DMS114 treated with DMSO at 0.1 percent for 48 hours (cell line): ENCODE measurements around the gene PLEKHH3.

ENCODE experiments used
- DNase-seq: peaks from one replicate; lab custom pipeline; 2025; ENCODE audit not compliant: unreplicated experiment; lab: John Stamatoyannopoulos, UW

PLEKHH3 gene

DNA sequence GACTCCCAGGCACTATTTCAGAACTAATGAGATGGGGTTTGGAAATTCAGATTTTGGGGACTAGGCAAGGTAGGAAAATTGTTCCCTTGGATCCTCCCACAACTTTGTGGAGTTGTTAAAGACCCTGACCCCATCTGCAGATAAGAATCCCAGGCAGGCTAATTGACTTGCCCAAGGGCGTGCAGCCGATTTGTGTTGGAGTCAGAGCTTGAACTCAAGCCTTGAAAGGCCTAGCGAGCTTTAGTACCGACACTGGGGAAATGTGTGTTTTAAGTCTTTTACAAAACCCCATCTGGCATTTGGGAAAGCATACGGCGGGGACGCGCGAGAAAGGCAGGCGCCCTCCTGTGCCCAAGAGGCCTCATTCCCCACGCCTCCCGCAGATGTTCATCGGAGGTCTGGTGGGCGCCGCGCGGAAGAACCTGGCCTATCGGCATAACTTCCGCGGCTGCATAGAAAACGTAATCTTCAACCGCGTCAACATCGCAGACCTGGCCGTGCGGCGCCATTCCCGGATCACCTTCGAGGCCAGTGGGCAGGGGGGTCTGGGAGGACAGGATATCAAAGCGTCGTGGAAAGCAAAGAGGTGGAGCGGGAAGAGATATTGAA lies 9.8 kb upstream of the PLEKHH3 start:
- no peak for DNase-seq

DNA sequence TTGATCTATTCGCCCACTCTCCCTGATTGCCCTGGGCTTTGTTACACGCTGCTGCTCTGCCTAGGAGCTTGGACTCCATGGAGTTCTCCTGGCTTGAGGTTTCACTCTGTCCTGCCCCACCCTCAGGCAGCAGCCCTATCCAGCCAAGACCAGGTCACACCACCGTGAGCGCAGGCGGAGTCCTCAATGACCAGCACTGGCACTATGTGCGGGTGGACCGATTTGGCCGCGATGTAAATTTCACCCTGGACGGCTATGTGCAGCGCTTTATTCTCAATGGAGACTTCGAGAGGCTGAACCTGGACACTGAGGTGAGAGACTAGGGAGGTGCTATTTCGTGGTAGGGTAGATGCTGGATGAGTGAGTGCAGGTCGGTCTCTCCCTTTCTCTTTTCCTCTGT lies 9.0 kb upstream of the PLEKHH3 start:
- no peak for DNase-seq

GRCh38 chr17:42684929-42685556 lies 8.2 kb upstream of the PLEKHH3 start:
- no peak for DNase-seq

GRCh38 chr17:42683407-42684034 lies 6.7 kb upstream of the PLEKHH3 start:
- DNase-seq: no peak

DNA sequence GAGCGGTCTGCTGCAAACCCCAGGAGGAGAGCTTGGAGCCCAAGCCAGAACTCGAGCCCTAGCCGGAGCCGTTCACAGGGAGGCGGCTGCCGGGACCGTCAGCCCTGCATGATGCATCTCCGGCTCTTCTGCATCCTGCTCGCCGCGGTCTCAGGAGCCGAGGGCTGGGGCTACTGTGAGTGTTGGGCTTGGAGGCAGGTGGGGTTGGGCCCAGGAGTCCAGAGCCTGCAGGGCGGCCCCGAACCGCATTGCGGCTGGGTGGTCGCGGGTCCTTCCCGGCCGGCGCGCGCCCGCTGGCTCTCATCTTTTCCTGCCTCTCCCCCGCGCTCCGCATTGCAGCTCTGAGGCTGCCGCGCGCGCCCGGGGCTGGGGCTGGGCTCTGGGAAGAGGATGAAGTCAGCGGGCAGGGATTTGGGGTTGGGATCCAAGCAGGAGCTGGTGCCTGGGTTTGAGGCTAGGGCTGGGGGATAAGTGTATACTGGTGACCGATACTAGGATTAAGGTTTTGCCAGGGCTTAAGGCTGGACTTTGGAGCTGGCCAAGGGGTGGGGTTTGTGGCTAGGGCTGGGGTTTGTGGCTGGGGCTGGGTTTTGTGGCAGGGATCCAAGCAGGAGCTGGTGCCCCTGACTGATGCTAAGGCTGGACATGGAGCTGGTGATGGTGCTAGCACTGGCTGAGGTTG lies 6.1 kb upstream of the PLEKHH3 start:
- DNase-seq: no peak

- peak; percentile 30 for DNase-seq
Measured at GRCh38 chr17:42681976-42682721, 5.4 kb upstream of the PLEKHH3 start, which contains the start of gene CNTNAP1. CNTNAP1 (plus strand) TSS chr17:42682531; CDS start chr17:42682830, 299 bp downstream.

DNA sequence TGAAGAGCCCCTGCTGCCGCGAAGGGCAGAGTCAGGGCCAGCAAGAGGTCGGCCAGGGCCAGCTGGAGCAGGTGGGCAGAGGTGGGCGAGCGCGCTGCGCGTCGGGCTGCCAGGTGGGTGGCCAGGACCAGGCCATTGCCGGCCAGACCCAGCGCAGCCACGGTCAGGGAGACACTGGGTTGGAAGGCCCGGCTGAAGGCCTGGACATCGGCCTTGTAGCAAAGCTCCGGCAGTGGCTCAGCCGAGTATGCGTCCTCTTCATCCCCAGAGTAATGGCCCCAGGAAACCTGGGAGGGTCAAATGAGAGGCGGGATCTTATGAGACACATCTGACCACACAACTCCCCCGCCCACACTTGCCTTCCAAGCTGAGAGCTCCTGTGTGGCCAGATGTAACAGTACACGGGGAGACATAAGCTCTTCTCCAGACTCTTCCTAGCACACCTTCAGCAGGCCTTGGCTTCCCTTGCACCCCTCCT lies 3.6 kb upstream of the PLEKHH3 start:
- no peak for DNase-seq

GRCh38 chr17:42679492-42680330 lies 2.9 kb upstream of the PLEKHH3 start:
- no peak for DNase-seq

DNA sequence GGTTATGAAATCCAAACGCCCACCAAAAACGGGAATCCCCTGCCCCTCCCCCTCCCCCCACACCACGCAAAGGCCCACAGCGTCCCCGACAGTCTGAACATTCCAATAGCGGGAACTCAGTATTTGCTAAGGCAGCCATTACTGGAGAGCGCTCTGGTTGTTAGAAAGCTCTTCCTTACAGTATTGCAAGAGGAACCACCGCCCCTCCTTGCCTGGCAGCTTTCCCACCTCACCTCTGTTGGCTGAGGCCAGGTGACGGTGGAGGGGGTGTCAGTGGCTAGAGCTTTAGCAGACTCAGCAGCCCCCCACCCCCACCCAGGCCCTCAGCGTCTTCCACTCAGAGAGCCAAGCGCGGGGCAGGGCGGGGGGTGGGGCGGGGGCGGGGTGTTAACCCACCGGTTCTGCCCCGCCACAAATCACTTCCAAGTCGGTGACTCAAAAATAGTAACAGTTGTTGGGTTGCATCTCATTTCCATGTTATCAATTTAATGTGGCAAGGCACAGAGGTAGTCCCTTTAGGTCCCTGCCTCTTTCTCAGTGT lies 2.2 kb upstream of the PLEKHH3 start:
- DNase-seq: no peak

DNA sequence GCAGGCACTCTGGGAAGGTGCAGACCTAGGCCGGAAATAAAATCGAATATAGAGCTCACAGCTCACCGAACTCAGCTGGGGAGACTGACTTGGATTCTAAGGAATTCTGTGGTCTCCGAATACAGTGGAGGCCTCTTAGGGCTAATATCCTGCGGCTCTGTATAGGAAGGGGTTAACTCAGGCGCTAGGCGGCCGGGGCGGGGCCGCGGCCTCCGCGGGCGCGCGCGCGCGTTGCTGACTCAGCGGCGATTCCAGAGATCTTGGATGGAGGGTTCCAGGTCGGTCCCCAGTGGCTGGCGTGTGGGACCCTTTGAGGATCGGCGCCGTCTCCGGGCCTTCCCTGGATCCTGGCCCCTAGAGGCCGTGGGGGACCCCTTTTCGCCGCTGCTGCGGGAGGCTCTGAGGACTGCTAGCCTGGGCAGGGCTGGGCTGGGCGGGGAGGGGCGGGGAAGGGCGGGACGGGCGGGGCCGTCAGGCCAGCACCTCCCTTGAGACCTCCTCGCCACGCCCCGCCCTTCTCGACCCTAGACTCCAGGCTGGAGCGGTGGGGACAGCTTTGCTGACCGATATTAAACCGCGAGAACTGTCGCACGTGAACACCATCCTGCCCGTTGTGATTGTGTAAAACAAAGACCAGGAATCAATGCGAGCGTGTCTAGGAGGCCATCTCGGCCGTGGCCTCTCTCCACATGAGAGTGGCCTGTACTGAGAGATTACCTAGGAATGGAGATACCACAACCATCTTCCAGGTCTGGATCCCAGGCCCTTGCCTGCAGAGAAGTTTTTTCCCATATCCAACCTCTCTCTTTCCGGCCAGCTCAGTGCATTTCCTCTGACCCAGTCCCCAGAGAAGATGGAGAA lies 1.4 kb upstream of the PLEKHH3 start:
- DNase-seq: peak; percentile 80

DNA sequence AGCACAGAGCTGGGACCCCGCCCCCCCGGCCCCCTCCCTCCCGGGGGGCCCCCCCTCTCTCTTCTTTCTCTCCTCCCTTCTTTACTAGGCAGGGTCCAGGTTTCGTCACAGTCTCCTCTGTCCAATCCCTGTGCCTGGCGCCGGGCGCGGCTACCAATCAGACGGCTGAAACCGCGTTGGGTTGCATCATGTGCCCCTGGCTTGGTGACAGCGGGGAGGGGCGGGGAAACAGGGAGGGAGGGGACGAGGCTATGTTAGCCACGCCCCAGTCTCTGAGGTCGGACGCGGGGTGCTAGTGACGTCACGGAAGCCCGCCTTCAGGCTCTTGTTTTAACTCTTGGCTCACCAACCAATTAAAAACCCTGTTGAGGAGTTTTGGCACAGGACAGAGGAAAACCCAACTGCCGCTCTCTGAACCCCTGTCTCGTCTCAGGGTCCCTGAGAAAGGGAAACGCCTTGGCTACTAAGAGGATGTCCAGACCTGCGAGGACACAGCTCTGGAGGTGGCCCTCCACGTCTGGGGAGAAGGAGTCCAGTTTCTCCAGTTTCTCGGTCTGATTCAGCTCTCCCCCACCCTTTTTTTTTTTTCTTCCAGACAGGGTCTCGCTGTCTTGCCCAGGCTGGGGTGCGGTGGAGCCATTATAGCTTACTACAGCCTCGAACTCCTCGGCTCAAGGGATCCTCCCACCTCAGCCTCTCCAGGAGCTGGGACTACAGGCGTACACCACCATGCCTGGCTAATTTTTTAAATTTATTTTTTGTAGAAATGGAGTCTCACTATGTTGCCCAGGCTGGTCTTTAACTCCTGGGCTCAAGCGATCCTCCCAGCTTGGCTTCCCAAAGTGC lies 441 bp upstream of the PLEKHH3 start:
- peak; percentile 97 for DNase-seq

- no peak for DNase-seq
Measured at GRCh38 chr17:42675965-42676423, 800 bp downstream of the PLEKHH3 start.

DNA sequence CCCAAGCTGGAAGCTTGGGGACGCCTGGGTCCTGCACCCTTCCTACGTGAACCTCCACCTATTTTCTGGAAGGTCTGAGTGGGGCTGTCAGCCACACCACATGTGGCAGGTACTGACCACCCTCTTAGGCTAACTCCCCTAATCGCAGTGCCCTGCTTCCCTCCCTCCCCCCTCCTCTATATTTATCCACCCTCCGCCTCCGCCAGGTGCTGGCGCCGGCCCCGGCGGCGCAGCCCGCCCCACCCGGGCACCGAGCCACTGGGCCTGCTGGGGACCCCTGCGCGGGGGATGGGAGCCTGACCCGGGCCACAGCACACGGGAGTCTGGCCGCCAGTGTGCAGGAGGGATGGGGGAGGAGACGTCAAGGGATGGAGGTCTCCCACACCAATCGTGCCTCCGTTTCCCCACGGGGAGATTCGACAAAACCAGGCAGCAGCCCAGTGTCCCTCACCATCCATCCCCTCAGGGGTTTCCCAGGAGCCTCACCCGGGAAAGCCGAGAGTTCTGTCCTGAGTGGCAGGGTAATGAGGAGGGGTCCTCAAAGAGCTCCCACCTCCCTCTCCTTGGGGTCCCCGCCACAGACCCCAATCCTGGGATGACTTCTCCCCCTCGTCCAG lies 1.3 kb downstream of the PLEKHH3 start:
- no peak for DNase-seq

- no peak for DNase-seq
Measured at GRCh38 chr17:42674755-42675347, 1.9 kb downstream of the PLEKHH3 start.

GRCh38 chr17:42673885-42674754 lies 2.7 kb downstream of the PLEKHH3 start:
- no peak for DNase-seq

- no peak for DNase-seq
Measured at GRCh38 chr17:42673266-42673884, 3.4 kb downstream of the PLEKHH3 start.
